Liver (tissue), 9 donors: ENCODE results near the gene SKI. TPM values are rescaled to one million over a fixed set of nuclear protein-coding genes. Genes with fewer than 3 reads are reported as not detected.
A peak's percentile ranks its signal among the peaks of the same experiment; 100 is the strongest.

ENCODE experiments used
- DNase-seq: peaks from one replicate; pipeline ENCODE4 v3.0.0-alpha.2; 2017; ENCODE audit warnings: low spot score
- H3K27ac ChIP-seq, 2 donors: one replicate each; pipeline ENCODE4 v1.7.0; 2013; ENCODE audit warnings: inconsistent platforms in 2 of 2, low read length in 2 of 2, control low read depth in 1 of 2, low read depth in 1 of 2, mild to moderate bottlenecking in 1 of 2
- H3K27me3 ChIP-seq, 4 donors: one replicate each; pipeline versions ENCODE4 v1.6.1 to v1.7.0; 2013; ENCODE audit warnings: low read length in 3 of 4, inconsistent platforms in 1 of 4, mild to moderate bottlenecking in 1 of 4, moderate library complexity in 1 of 4; ENCODE audit not compliant: control insufficient read depth in 4 of 4, insufficient read depth in 4 of 4
- H3K36me3 ChIP-seq, 4 donors: one replicate each; pipeline versions ENCODE4 v1.6.1 to v1.7.0; 2013; ENCODE audit warnings: low read length in 3 of 4, mild to moderate bottlenecking in 3 of 4, low read depth in 1 of 4, moderate library complexity in 1 of 4; ENCODE audit not compliant: control insufficient read depth in 4 of 4, insufficient read depth in 3 of 4
- H3K4me1 ChIP-seq, 4 donors: one replicate each; pipeline versions ENCODE4 v1.6.1 to v1.7.0; 2013; ENCODE audit warnings: low read length in 3 of 4, mild to moderate bottlenecking in 3 of 4, moderate library complexity in 1 of 4; ENCODE audit not compliant: control insufficient read depth in 4 of 4, insufficient read depth in 4 of 4
- H3K4me3 ChIP-seq, 3 donors: one replicate each; pipeline versions ENCODE4 v1.6.1 to v1.7.0; 2013; ENCODE audit warnings: low read length in 3 of 3, control low read depth in 1 of 3, low read depth in 1 of 3, mild to moderate bottlenecking in 1 of 3
- H3K9ac ChIP-seq, 2 donors: one replicate each; pipeline ENCODE4 v1.7.0; 2013; ENCODE audit warnings: low read length in 2 of 2, mild to moderate bottlenecking in 2 of 2, moderate library complexity in 2 of 2, control low read depth in 1 of 2, low read depth in 1 of 2
- H3K9me3 ChIP-seq, 4 donors: one replicate each; pipeline versions ENCODE4 v1.6.1 to v1.7.0; 2013; ENCODE audit warnings: low read length in 3 of 4; ENCODE audit not compliant: control insufficient read depth in 4 of 4
- ATF3 ChIP-seq: IDR thresholded peaks from 2 replicates; pipeline ENCODE4 v1.6.1; 2016; ENCODE audit warnings: antibody characterized with exemption
- CTCF ChIP-seq: fragments of 150-350 bp; IDR thresholded peaks from 2 replicates; pipeline ENCODE4 v1.5.1; 2017; ENCODE audit warnings: improper control_type of control experiment, low read depth, low read length; ENCODE audit not compliant: missing input control
- EGR1 ChIP-seq, 2 donors: IDR thresholded peaks; 2 replicates each; pipeline ENCODE4 v1.6.1; 2016 to 2018; ENCODE audit warnings: antibody characterized with exemption in 2 of 2, low read depth in 2 of 2
- FOXA1 ChIP-seq: IDR thresholded peaks from 2 replicates; pipeline ENCODE4 v1.6.1; 2016; ENCODE audit warnings: antibody characterized with exemption
- FOXA2 ChIP-seq: IDR thresholded peaks from 2 replicates; pipeline ENCODE4 v1.6.1; 2016; ENCODE audit warnings: antibody characterized with exemption
- GABPA ChIP-seq, 2 donors: IDR thresholded peaks in 1 of 2; conservative IDR thresholded peaks in 1 of 2; 2 replicates each; pipeline ENCODE4 v1.6.1; 2016; ENCODE audit warnings: antibody characterized with exemption in 2 of 2, mild to moderate bottlenecking in 1 of 2, moderate library complexity in 1 of 2
- HNF4A ChIP-seq, 2 donors: conservative IDR thresholded peaks; 2 replicates each; pipeline ENCODE4 v1.6.1; 2016; ENCODE audit warnings: antibody characterized with exemption in 2 of 2, mild to moderate bottlenecking in 2 of 2
- HNF4G ChIP-seq: IDR thresholded peaks from 2 replicates; pipeline ENCODE4 v1.6.1; 2016; ENCODE audit warnings: antibody characterized with exemption
- JUND ChIP-seq, 2 donors: IDR thresholded peaks; 2 replicates each; pipeline ENCODE4 v1.6.1; 2016; ENCODE audit warnings: antibody characterized with exemption in 2 of 2
- MAX ChIP-seq: IDR thresholded peaks from 2 replicates; pipeline ENCODE4 v1.6.1; 2016; ENCODE audit warnings: antibody characterized with exemption
- NR2F2 ChIP-seq: IDR thresholded peaks from 2 replicates; pipeline ENCODE4 v1.6.1; 2016; ENCODE audit warnings: antibody characterized with exemption
- RAD21 ChIP-seq, 2 donors: IDR thresholded peaks; 2 replicates each; pipeline ENCODE4 v1.6.1; 2016; ENCODE audit warnings: antibody characterized with exemption in 2 of 2, mild to moderate bottlenecking in 2 of 2
- REST ChIP-seq: IDR thresholded peaks from 2 replicates; pipeline ENCODE4 v1.6.1; 2016; ENCODE audit warnings: antibody characterized with exemption, mild to moderate bottlenecking
- RXRA ChIP-seq, 2 donors: IDR thresholded peaks; 2 replicates each; pipeline ENCODE4 v1.6.1; 2017 to 2018; ENCODE audit warnings: antibody characterized with exemption in 2 of 2, mild to moderate bottlenecking in 1 of 2
- SP1 ChIP-seq: IDR thresholded peaks from 2 replicates; pipeline ENCODE4 v1.6.1; 2018; ENCODE audit warnings: antibody characterized with exemption, mild to moderate bottlenecking
- TAF1 ChIP-seq: conservative IDR thresholded peaks from 2 replicates; pipeline ENCODE4 v1.6.1; 2016; ENCODE audit warnings: antibody characterized with exemption, mild to moderate bottlenecking
- YY1 ChIP-seq: IDR thresholded peaks from 2 replicates; pipeline ENCODE4 v1.6.1; 2016; ENCODE audit warnings: antibody characterized with exemption, mild to moderate bottlenecking
- ZBTB33 ChIP-seq: IDR thresholded peaks from 2 replicates; pipeline ENCODE4 v1.6.1; 2016; ENCODE audit warnings: antibody characterized with exemption
- WGBS: extraction: QIAGEN DNeasy Blood & Tissue Kit; methylation state at CpG from one replicate; pipeline ENCODE4 v1.1.7; 2013; 5-methylcytosine and 5-hydroxymethylcytosine counted together
- polyA plus RNA-seq, 2 donors: library from polyadenylated mRNA; stranded (reverse) in 1 of 2; unstranded in 1 of 2; fragments of 200-250 nt in 1 of 2; fragments of >200 nt in 1 of 2; fragmentation: Nextera tagmentation in 1 of 2; extraction: Ambion mirVana in 1 of 2; gene quantifications; one replicate each; pipeline versions ENCODE4 v1.2.1 to v1.2.3, GENCODE V29; 2013 to 2015
- total RNA-seq, 2 donors: library from RNA; depleted of rRNA; stranded (reverse); fragments of >200 nt; gene quantifications; one replicate each; pipeline ENCODE4 v1.2.3, GENCODE V29; 2014
- donor health status: healthy.
- donor health status: healthy.
- donor health status: healthy.
- donor health status: healthy.
- donor health status: healthy.

The SKI gene
- total and polyA plus RNA-seq, 4 donors = 3.2 to 21.3 (median 19.5) TPM

GRCh38 chr1:2233997-2234761 is 6.1 kb downstream of the SKI start:
- WGBS = 15% methylated on average over 27 of the region's 27 CpGs
- Histone ChIP-seq H3K27me3 (no peaks in the 10 kb centered on the region), H3K9me3 (no peaks in the 10 kb centered on the region), H3K4me3 (peak overlapping the region in 2 of 3 donors; percentile 8 to 14), H3K36me3 (no peaks in the 10 kb centered on the region), H3K4me1 (peaks cover 53 to 90% (median 73%) of the 10 kb centered on the region in 4 donors), H3K9ac (peak overlapping the region; percentile 71 to 76), H3K27ac (peak overlapping the region; percentile 91 to 93)
- peak; percentile 70 for DNase-seq
- TF ChIP-seq JUND (IDR thresholded peaks at IDR 0.05) (peak in 1 of 2 donors; percentile 75), MAX (peak; percentile 88), RXRA (IDR thresholded peaks at IDR 0.05) (peak; percentile 58 to 89), GABPA (IDR thresholded peaks at IDR 0.05 in 1 of 2, conservative IDR thresholded peaks at IDR 0.05 in 1 of 2) (peak in 1 of 2 donors; percentile 69), FOXA1 (peak; percentile 47), HNF4A (conservative IDR thresholded peaks at IDR 0.05) (peak; percentile 66 to 82), NR2F2 (peak; percentile 73), EGR1 (IDR thresholded peaks at IDR 0.05; ENCODE audit: low read depth in 2 of 2) (peak in 1 of 2 donors; percentile 80), YY1 (peak; percentile 57), REST (peak; percentile 76), FOXA2 (no peak), HNF4G (no peak), CTCF (no peak), TAF1 (no peak), RAD21 (IDR thresholded peaks at IDR 0.05) (peak; percentile 60 to 61), ZBTB33 (peak; percentile 73), SP1 (peak; percentile 61), ATF3 (peak; percentile 52)
